ENCODE data around the gene CFAP119.

GRCh38 chr16:30760001-30760559, 1.8 kb downstream of the CFAP119 start:
- TF ChIP-seq, protein P1, sequence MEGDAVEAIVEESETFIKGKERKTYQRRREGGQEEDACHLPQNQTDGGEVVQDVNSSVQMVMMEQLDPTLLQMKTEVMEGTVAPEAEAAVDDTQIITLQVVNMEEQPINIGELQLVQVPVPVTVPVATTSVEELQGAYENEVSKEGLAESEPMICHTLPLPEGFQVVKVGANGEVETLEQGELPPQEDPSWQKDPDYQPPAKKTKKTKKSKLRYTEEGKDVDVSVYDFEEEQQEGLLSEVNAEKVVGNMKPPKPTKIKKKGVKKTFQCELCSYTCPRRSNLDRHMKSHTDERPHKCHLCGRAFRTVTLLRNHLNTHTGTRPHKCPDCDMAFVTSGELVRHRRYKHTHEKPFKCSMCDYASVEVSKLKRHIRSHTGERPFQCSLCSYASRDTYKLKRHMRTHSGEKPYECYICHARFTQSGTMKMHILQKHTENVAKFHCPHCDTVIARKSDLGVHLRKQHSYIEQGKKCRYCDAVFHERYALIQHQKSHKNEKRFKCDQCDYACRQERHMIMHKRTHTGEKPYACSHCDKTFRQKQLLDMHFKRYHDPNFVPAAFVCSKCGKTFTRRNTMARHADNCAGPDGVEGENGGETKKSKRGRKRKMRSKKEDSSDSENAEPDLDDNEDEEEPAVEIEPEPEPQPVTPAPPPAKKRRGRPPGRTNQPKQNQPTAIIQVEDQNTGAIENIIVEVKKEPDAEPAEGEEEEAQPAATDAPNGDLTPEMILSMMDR (conservative IDR thresholded peaks at IDR 0.05 in 1 of 2, IDR thresholded peaks at IDR 0.05 in 1 of 2; ENCODE audit: extremely low read depth in 1 of 2, insufficient read depth in 1 of 2, low read depth in 1 of 2, low read length in 2 of 2) = no peak
- no peak for TF ChIP-seq EZH2 (IDR thresholded peaks at IDR 0.05; ENCODE audit: borderline replicate concordance, low read length)

All from mammary epithelial cell (primary cell).